Measurements from ENCODE around the gene TMEM217.

- TF ChIP-seq, protein P1, sequence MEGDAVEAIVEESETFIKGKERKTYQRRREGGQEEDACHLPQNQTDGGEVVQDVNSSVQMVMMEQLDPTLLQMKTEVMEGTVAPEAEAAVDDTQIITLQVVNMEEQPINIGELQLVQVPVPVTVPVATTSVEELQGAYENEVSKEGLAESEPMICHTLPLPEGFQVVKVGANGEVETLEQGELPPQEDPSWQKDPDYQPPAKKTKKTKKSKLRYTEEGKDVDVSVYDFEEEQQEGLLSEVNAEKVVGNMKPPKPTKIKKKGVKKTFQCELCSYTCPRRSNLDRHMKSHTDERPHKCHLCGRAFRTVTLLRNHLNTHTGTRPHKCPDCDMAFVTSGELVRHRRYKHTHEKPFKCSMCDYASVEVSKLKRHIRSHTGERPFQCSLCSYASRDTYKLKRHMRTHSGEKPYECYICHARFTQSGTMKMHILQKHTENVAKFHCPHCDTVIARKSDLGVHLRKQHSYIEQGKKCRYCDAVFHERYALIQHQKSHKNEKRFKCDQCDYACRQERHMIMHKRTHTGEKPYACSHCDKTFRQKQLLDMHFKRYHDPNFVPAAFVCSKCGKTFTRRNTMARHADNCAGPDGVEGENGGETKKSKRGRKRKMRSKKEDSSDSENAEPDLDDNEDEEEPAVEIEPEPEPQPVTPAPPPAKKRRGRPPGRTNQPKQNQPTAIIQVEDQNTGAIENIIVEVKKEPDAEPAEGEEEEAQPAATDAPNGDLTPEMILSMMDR (IDR thresholded peaks at IDR 0.05; ENCODE audit: poor library complexity, severe bottlenecking): no peak
- TF ChIP-seq EZH2 (IDR thresholded peaks at IDR 0.05; ENCODE audit: borderline replicate concordance, insufficient read depth, low read length, poor library complexity, severe bottlenecking) (no peak), POLR2AphosphoS5 (IDR thresholded peaks at IDR 0.05) (no peak), EP300 (conservative IDR thresholded peaks at IDR 0.05; ENCODE audit: poor library complexity, severe bottlenecking) (no peak)
- TF ChIP-seq, protein P2, sequence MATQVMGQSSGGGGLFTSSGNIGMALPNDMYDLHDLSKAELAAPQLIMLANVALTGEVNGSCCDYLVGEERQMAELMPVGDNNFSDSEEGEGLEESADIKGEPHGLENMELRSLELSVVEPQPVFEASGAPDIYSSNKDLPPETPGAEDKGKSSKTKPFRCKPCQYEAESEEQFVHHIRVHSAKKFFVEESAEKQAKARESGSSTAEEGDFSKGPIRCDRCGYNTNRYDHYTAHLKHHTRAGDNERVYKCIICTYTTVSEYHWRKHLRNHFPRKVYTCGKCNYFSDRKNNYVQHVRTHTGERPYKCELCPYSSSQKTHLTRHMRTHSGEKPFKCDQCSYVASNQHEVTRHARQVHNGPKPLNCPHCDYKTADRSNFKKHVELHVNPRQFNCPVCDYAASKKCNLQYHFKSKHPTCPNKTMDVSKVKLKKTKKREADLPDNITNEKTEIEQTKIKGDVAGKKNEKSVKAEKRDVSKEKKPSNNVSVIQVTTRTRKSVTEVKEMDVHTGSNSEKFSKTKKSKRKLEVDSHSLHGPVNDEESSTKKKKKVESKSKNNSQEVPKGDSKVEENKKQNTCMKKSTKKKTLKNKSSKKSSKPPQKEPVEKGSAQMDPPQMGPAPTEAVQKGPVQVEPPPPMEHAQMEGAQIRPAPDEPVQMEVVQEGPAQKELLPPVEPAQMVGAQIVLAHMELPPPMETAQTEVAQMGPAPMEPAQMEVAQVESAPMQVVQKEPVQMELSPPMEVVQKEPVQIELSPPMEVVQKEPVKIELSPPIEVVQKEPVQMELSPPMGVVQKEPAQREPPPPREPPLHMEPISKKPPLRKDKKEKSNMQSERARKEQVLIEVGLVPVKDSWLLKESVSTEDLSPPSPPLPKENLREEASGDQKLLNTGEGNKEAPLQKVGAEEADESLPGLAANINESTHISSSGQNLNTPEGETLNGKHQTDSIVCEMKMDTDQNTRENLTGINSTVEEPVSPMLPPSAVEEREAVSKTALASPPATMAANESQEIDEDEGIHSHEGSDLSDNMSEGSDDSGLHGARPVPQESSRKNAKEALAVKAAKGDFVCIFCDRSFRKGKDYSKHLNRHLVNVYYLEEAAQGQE (IDR thresholded peaks at IDR 0.05; ENCODE audit: borderline replicate concordance): no peak
Measured at GRCh38 chr6:37222992-37223391, 35.0 kb downstream of the TMEM217 start.

Data from neural cell (in vitro differentiated cells).